NCI-H748 (cell line): ENCODE results near the gene CCAR1.
"Not testable (repeated sequence)": the region's sequence is repeated elsewhere in the genome, so short reads cannot be mapped to it uniquely, and the experiment has no call there.

Experiments used
- DNase-seq: peaks from one replicate; lab custom pipeline; 2025; ENCODE audit not compliant: unreplicated experiment; lab: John Stamatoyannopoulos, UW

CCAR1 gene, protein sequence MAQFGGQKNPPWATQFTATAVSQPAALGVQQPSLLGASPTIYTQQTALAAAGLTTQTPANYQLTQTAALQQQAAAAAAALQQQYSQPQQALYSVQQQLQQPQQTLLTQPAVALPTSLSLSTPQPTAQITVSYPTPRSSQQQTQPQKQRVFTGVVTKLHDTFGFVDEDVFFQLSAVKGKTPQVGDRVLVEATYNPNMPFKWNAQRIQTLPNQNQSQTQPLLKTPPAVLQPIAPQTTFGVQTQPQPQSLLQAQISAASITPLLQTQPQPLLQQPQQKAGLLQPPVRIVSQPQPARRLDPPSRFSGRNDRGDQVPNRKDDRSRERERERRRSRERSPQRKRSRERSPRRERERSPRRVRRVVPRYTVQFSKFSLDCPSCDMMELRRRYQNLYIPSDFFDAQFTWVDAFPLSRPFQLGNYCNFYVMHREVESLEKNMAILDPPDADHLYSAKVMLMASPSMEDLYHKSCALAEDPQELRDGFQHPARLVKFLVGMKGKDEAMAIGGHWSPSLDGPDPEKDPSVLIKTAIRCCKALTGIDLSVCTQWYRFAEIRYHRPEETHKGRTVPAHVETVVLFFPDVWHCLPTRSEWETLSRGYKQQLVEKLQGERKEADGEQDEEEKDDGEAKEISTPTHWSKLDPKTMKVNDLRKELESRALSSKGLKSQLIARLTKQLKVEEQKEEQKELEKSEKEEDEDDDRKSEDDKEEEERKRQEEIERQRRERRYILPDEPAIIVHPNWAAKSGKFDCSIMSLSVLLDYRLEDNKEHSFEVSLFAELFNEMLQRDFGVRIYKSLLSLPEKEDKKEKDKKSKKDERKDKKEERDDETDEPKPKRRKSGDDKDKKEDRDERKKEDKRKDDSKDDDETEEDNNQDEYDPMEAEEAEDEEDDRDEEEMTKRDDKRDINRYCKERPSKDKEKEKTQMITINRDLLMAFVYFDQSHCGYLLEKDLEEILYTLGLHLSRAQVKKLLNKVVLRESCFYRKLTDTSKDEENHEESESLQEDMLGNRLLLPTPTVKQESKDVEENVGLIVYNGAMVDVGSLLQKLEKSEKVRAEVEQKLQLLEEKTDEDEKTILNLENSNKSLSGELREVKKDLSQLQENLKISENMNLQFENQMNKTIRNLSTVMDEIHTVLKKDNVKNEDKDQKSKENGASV

DNA sequence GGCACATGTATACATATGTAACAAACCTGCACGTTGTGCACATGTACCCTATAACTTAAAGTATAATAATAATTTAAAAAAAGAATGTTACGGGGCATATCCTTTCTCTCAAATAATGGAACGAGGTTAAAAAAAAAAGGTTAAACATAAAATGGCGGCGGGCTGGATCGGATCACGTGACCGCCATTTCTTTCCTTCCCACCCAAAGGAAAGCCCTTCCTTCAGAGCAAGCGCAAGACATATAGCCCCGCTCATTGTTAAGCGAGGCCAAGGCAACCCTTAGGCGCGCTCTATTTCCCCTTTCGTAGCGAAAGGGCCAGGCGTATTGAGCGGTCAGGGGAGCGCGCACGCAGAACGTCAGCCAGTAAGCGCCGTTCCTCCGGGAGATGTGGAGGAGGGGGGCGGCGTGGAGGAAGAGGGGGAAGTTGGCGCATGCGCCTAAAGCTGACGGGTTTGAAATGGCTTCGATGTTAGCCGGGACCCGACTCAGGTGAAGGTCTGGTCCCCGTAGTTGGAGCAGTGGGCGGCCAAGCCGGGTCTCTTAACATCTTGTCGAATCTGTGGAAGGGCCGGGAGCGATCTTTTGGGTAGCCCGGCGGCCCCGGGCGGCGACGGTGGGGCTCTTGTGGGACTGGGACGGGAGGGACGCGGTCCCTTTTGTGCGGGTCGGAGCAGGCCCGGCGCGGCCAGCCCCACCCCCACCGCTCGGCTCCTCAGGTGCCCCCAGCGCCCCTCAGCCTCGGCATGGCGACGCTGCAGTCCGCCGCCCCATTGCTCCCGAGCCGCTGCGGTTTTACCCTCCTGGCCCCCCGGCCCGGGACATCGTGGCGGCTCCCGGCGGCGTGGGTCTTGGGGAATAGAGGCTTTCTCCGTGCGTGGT, at the start of gene CCAR1:
Gene CCAR1 (plus strand): TSS at position 447 of the 880 bp plus-strand sequence. CDS start 1,266 bp downstream, outside the sequence.
- DNase-seq = peak; percentile 99

DNA sequence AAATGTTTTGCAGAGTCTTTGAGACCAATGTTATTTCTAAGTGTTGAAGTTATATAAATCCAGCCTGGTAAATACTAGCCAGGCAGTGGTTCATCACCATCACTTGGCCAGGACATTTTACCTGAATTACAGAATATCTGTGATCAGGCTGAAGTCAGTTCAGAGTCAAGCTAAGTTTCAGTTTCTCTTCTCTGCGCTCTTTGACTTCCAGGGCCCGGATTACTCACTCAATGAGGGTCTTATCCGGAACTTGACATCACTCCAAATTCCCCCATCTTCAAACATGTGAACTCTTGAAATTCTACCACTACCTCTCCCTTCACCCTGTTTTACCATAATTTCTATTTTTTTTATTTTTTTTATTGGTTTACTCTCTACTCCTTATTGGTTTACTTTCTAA, 36.6 kb upstream of the CCAR1 start:
- DNase-seq = no peak

DNA sequence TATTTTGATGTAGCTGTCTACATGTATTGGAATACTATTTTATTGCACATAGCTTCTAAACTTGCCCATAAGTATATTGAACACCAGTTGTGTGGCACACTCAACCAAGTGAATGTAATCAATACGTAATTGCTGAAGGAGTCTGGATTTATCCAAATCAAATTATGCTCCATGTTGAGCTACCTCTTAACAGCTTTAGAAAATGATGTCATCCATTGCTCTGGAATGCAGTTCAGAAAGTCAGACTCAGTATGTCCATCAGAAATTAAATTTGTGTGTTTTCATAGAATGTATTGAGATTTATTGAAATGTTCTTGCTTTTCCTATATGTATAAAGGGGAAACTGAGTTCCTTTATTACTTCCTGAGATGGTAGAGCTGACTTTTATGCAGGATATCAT, 25.0 kb upstream of the CCAR1 start:
- no peak for DNase-seq

DNA sequence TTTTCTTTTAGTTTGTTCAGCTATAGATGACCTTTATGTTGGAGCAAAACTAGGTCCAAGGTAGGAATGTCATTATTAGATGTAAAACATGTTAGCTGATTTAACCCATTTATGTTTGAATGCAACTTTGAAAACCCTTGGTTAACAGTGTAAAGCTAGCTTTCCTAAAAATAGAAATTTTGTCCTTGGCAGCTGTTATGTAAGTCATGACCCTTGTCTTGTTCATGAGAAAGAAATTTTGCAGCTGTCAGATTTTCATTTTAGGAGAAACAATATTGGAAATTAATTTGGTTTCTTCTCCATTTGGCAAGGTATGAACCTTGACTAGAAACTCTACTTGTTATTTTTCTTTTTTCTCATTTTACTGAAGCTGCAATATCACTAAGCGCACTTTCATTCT, 23.9 kb upstream of the CCAR1 start:
- no peak for DNase-seq

DNA sequence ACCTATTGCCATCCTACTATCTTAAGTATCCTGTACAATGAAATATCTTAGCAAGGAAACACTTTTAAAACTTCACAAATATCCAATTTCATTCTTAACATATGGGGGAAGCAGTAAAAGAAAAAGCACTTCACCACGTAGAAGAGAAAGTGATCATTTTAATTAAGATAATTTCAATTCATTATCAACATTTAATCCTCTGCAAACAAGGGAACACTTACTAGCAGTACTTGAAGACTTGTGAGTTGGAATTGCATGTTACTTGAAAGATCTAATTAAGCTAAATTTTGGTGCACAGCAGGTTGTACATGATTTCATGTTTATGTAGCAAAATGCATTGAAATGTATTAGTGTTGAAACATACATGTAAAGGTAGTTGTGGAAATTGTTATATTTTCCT, 20.8 kb upstream of the CCAR1 start:
- DNase-seq = no peak

DNA sequence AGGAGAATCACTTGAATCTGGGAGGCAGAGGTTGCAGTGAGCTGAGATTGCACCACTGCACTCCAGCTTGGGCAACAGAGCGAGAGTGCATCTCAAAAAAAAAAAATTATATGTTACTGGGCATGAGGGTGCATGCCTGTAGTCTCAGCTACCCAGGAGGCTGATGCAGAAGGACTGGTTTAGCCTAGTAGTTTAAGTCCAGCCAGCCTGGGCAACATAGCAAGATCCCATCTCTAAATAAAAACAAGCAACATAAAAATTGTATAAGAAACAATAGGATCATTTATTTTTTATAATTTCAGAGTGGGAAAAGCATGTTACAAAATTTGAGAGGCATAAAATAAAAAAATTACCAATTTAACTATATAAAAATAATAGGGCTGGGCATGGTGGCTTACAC, 15.5 kb upstream of the CCAR1 start:
- no peak for DNase-seq

DNA sequence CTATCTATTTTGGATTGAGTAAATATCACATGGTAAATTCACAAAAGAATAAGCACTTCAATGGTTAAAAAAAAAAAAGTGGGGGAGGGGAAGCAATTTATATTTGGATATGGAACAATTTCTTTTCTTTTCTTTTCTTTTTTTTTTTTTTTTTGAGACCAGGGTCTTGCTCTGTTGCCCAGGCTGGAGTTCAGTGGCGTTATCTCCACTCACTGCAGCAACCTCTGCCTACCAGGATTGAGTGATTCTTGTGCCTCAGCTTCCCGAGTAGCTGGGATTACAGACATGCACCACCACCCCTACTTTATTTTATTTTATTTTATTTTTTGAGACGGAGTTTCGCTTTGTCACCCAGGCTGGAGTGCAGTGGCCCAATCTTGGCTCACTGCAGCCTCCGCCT, 12.1 kb upstream of the CCAR1 start:
- not testable (repeated sequence) for DNase-seq

DNA sequence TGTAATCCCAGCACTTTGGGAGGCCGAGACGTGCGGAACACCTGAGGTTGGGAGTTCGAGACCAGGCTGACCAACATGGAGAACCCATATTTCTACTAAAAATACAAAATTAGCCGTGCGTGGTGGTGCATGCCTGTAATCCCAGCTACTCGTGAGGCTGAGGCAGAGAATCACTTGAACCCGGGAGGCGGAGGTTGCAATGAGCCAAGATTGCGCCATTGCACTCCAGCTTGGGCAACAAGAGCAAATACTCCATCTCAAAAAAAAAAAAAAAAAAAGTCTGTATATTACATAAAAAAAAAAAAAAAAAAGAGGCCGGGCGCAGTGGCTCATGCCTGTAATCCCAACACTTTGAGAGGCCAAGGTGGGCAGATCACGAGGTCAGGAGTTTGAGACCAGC, 8.0 kb upstream of the CCAR1 start:
- not testable (repeated sequence) for DNase-seq

DNA sequence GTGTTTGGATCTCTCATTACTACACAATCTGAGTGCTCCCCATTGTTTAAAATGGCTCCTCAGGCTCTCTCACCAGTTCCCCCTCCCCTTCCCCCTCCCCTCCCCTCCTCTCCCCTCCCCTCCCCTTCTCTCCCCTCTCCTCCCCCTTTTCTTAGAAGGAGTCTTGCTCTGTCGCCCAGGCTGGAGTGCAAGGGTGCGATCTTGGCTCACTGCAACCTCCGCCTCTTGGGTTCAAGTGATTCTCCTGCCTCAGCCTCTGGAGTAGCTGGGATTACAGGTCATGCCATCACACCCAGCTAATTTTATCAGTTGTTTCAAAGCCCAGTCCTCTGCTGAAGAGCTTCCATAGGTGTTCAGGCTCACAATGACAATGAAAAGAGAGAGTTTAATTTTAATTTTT, 3.6 kb upstream of the CCAR1 start:
- DNase-seq = no peak

DNA sequence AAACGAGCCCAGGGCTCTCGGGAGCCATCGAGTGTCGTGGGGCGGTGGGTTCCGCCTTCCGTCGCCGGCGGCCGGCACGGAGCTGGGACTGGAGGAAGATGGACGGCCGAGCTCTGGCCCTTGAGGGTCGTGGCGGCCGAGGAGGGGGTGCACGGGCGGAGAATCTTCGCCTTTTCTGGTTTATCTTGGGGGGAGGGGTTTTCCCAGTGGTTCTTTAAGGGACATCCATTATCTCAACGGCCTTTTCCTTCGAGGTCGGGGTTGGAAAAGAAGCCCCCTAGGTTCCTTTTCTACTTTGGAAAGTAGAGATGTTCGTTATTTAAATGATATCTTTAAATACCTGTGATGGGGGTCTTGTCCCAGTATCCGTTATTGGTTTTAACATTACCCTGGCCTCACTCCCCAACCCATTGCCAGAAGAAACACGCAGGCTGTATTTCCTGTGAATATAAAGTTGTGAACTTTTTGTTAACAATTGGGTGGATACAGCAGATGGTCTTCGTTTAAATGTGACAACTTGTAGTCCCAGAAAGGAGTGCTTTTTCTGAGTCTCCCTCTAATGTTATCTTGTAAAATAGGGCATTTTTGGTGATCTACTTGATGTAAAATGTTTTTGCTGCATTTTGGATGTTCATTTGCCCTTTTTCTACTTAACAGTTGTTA, 765 bp downstream of the CCAR1 start:
- DNase-seq = no peak

DNA sequence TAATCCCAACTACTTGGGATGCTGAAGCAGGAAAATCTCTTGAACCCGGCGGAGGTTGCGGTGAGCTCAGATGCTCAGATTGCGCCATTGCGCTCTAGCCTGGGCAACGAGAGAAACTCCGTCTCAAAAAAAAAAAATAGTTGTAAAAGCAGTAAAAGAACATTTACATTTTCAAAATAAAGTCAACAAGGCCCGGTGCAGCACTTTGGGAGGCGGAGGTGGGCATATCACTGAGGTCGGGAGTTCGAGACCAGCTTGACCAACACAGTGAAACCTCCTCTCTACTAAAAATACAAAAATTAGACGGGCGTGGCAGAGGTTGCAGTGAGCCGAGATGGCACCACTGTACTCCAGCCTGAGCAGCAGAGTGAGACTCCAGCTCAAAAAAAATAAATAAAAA, 4.0 kb downstream of the CCAR1 start:
- DNase-seq = no peak

DNA sequence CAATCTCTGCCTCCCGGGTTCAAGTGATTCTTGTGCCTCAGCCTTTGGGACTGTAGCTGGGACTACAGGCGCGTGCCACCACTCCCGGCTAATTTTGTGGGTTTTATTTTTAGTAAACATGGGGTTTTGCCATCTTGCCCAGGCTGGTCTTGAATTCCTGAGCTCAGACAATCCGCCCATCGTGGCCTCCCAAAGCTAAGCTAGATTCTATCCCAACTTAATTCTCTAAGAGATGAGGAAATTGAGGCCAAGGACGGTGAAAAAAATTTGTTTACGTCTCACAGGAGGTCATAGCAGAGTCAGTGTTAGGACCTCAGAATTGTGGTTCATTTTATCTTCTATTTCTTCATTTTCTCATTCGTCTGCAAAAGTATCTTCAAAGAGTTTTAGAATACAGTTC, 6.1 kb downstream of the CCAR1 start:
- no peak for DNase-seq

DNA sequence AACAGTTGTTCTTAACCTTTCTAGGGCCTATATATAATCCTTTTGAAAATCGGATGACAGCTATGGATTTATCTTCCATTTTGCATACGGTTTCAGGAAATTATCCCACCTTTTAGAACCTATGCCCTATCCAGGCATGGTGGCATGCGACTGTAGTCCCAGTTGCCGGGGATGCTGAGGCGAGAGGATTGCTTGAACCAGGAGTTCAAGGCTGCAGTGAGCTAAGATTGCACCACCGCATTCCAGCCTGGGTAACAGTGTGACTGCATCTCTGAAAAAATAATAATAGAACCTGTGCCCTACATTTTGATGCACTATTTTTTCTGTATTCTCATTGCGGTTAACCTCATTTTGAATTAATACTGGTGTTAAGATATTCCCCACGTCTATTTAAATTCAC, 11.6 kb downstream of the CCAR1 start:
- no peak for DNase-seq

DNA sequence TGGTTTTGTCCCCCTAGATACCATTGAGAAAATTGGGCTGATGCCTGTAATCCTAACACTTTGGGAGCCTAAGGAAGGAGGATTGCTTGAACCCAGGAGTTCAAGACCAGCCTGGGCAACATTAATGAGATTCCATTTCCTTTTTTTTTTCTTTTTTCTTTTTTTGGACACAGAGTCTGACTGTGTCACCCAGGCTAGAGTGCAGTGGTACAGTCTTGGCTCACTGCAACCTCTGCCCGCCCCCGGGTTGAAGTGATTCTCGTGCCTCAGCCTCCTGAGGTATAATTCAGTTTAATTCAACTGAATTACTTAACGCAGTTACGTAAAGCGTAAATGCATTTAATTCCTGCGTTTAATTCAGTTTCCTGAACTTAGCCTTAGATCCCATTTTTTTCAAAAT, 13.3 kb downstream of the CCAR1 start:
- no peak for DNase-seq

DNA sequence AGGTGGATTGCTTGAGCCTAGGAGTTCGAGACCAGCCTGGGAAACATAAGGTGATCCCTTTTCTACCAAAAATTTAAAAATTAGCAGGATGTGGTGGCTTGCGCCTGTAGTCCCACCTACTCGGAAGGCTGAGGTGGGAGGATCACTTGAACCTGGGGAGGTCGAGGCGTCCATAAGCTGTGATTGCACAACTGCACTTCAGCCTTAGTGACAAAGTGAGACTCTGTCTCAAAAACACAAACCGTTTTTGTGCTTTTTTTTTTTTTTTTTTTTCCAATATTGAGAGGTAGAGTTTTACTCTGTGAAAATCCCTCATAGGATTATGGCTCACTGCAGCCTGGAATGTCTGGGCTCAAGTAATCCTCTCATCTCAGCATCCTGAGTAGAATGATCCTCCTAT, 14.1 kb downstream of the CCAR1 start:
- DNase-seq = no peak

DNA sequence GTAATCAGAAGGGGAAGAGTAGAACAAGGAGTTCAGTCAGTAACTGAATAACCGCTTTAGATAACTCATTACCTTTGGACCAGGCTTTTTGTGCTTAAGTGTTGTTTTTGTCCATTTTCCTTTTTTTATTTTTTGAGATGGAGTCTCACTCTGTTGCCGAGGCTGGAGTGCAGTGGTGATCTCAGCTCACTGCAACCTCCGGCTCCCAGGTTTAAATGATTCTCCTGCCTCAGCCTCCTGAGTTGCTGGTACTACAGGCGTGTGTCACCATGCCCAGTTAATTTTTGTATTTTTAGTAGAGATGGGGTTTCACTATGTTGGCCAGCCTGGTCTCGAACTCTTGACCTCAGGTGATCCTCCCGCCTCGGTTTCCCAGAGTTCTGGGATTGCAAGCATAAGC, 14.7 kb downstream of the CCAR1 start:
- not testable (repeated sequence) for DNase-seq

DNA sequence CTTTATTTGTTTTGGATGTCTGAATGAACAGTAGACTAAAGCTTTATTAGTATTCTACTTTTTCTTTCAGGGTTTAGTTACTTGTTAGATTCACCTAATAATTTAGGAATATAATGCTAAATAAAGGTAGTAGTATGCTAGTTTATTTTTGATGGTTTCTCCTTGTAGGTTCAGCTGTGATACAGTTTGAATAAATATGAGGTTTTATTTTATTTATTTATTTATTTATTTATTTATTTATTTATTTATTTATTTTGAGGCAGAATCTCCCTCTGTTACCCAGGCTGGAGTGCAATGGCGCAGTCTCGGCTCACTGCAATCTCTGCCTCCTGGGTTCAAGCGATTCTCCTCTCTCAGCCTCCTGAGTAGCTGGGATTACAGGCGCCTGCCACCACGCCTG, 19.6 kb downstream of the CCAR1 start:
- not testable (repeated sequence) for DNase-seq

DNA sequence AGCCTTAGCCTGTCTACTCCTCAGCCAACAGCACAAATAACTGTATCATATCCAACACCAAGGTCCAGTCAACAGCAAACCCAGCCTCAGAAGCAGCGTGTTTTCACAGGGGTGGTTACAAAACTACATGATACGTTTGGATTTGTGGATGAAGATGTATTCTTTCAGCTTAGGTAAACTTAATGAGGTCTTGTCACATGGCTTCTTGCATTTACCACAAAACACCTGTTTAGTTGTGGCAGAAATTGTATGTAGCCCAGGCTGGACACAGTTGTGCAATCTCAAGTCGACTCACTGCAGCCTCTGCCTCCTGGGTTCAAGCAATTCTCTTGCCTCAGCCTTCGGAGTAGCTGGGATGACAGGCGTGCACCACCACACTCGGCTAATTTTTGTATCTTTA, 21.4 kb downstream of the CCAR1 start:
- no peak for DNase-seq

DNA sequence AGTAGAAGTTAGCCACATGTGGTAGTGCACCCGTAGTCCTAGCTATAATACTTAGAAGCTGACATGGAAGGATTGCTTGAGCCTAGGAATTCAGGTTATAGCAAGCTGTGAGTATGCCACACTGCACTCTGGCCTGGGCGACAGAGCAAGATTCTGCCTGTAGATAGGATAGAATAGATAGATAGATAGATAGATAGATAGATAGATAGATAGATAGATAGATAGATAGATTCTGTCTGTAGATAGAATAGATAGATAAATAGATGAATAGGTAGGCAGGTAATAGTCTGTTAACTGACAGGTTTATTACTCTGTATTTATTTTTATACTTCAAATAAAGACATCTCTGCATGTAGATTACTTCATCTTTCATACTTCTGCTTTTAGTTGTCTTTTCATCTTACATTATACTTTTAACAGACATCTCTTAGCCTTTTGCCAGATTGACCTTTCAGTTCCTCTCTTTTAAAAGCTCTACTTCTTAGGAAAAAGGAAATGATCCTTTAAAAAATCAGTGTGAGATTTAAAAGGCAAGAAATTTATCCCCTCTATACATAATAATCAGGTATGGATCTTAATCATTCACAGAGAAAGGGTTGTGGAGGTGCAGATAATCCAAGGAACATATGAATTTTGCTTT, 31.8 kb downstream of the CCAR1 start:
- no peak for DNase-seq

DNA sequence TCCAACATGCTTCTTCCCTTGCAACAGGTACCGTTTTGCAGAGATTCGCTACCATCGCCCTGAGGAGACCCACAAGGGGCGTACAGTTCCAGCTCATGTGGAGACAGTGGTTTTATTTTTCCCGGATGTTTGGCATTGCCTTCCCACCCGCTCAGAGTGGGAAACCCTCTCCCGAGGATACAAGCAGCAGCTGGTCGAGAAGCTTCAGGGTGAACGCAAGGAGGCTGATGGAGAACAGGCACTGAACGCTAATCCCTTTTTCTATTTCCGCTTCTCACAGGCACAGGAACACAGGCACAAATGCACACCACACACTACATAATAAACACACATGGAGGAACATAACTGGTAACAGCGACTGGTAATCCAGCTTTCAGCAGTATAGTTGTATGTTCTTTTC, 35.2 kb downstream of the CCAR1 start:
- DNase-seq = no peak
